ENCODE data around the gene NATD1. TPM values are rescaled to one million over a fixed set of nuclear protein-coding genes. Genes with fewer than 3 reads are reported as not detected.
A peak's percentile ranks its signal among the peaks of the same experiment; 100 is the strongest.

The NATD1 gene
- total and polyA plus RNA-seq, 10 of the 15 experiments (the other 5 are each of a cell fraction or from before 2014, with no cell fraction given) = 0.02 to 0.33 (median 0.15) TPM

GRCh38 chr17:21214015-21214776, 39.0 kb downstream of the NATD1 start, which contains the start of gene TMEM11 (continued):
- no peak for TF ChIP-seq CEBPB (IDR thresholded peaks at IDR 0.05; ENCODE audit: borderline replicate concordance in 1 of 2, low read depth in 2 of 2, low read length in 2 of 2)
- no peak for TF ChIP-seq PAX5 (IDR thresholded peaks at IDR 0.05; ENCODE audit: borderline replicate concordance, low read depth, low read length)
- 0 out of 2 replicates have a peak, but pooled peaks have one; percentile 47 for TF ChIP-seq POLR2AphosphoS2 (IDR thresholded peaks at IDR 0.05; ENCODE audit: low read depth, low read length)
- peak; percentile 35 for TF ChIP-seq SP1 (IDR thresholded peaks at IDR 0.05; ENCODE audit: low read depth, low read length)
- peak; percentile 59; the same call in 1 of the 2 replicates for TF ChIP-seq RCOR1 (conservative IDR thresholded peaks at IDR 0.05; ENCODE audit: low read depth, low read length)
- no peak for TF ChIP-seq CBX3 (IDR thresholded peaks at IDR 0.05; ENCODE audit: borderline replicate concordance, low read depth)

DNA sequence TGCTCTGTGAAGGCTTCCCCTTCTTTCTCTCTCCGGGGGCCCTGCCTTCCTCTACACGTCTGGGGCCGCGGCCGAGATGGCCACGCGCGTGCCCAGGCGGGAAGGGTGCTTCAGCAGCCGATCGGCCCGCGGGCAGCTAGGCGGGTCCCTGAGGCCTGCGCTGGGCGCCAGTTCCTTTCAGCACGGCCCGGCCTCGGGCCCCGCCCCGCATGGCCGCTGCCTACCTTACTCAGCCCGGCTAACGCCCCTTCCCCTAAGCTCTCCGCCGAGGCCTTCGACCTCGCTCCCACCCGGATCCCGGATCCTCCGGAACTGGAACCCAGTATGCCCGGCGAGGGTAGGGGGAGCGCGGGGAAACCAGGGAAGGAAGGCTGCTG, 39.6 kb downstream of the NATD1 start:
- peaks cover 9% of the 10 kb centered on the region; the same call in 1 of the 2 replicates for H3K4me1 ChIP-seq (ENCODE audit: control insufficient read depth, insufficient read depth, low read length)
- peak overlapping the region; percentile 78 for H2AFZ ChIP-seq (ENCODE audit: control insufficient read depth, low read depth, low read length)
- intact Hi-C loops (cut with micrococcal nuclease; ENCODE audit: unreplicated experiment) = loop anchor here (2.0 to 5.0 kb wide), 3 partner anchors 74 to 171 kb away; partner anchors contain the start of genes DHRS7B and USP22
- POLR2A ChIA-PET = interaction anchor here (0.5 to 1.2 kb wide), 2 partner anchors 13 to 73 kb away, joined by 3 to 4 read pairs; no protein-coding TSS in a partner anchor
- peaks cover 67% of the 10 kb centered on the region for H3K79me2 ChIP-seq (ENCODE audit: control insufficient read depth, insufficient read depth, low read length)
- H3K9ac ChIP-seq (ENCODE audit: control insufficient read depth, insufficient read depth, low read length) = peak overlapping the region; percentile 94
- FAIRE-seq (no peak), ATAC-seq (peak; percentile 23), DNase-seq (ENCODE audit: low read depth, low spot score) (no peak)
- H3K27ac ChIP-seq (ENCODE audit: control insufficient read depth, insufficient read depth) = peak overlapping the region; percentile 90
- no peaks in the 10 kb centered on the region for H3K9me3 ChIP-seq (replicated peaks; ENCODE audit: control insufficient read depth, insufficient read depth, low read length)
- CTCF ChIA-PET = interaction anchor here (0.9 to 2.2 kb wide), 6 partner anchors 67 to 170 kb away, joined by 3 to 13 read pairs (median 5); no protein-coding TSS in a partner anchor
- H3K27me3 ChIP-seq (replicated peaks in 1 of 2; ENCODE audit: control insufficient read depth in 2 of 2, insufficient read depth in 2 of 2, low read length in 1 of 2) = no peaks in the 10 kb centered on the region
- whole genome bisulfite sequencing (ENCODE audit: insufficient coverage, insufficient replicate concordance, low lambda C conversion rate, missing lambda C conversion rate) = under 1% methylated on average over 27 of the region's 35 CpGs
- peak overlapping the region; percentile 81 for H3K4me3 ChIP-seq
- no TSS peak for BruUV-seq (replicated peaks)
- SMC1A ChIA-PET (ENCODE audit: uncharacterized antibody, unreplicated experiment) = interaction anchor here (0.8 to 3.6 kb wide), 3 partner anchors 71 to 93 kb away, joined by 3 to 17 read pairs (median 3); no protein-coding TSS in a partner anchor
- RAD21 ChIA-PET (ENCODE audit: unreplicated experiment) = interaction anchor here (1.0 to 1.7 kb wide), 4 partner anchors 62 to 86 kb away, joined by 3 to 4 read pairs (median 4); no protein-coding TSS in a partner anchor
- TF ChIP-seq GATAD2B (conservative IDR thresholded peaks at IDR 0.05; ENCODE audit: low read depth) (peak; percentile 22; the same call in 1 of the 2 replicates), RBBP5 (conservative IDR thresholded peaks at IDR 0.05) (0 out of 2 replicates have a peak, but pooled peaks have one; percentile 62), CREB1 (IDR thresholded peaks at IDR 0.05; ENCODE audit: low read depth) (no peak), CHD1 (IDR thresholded peaks at IDR 0.05; ENCODE audit: low read depth, low read length) (0 out of 2 replicates have a peak, but pooled peaks have one; percentile 74), MXI1 (IDR thresholded peaks at IDR 0.05; ENCODE audit: low read depth, low read length) (peak; percentile 8; the same call in 1 of the 2 replicates), LARP7 (IDR thresholded peaks at IDR 0.05) (no peak), EED (IDR thresholded peaks at IDR 0.05; ENCODE audit: low read depth) (0 out of 2 replicates have a peak, but pooled peaks have one; percentile 27), NRF1 (conservative IDR thresholded peaks at IDR 0.05; ENCODE audit: low read depth, low read length) (no peak), PKNOX1 (IDR thresholded peaks at IDR 0.05) (no peak)
- TF ChIP-seq, protein P1, sequence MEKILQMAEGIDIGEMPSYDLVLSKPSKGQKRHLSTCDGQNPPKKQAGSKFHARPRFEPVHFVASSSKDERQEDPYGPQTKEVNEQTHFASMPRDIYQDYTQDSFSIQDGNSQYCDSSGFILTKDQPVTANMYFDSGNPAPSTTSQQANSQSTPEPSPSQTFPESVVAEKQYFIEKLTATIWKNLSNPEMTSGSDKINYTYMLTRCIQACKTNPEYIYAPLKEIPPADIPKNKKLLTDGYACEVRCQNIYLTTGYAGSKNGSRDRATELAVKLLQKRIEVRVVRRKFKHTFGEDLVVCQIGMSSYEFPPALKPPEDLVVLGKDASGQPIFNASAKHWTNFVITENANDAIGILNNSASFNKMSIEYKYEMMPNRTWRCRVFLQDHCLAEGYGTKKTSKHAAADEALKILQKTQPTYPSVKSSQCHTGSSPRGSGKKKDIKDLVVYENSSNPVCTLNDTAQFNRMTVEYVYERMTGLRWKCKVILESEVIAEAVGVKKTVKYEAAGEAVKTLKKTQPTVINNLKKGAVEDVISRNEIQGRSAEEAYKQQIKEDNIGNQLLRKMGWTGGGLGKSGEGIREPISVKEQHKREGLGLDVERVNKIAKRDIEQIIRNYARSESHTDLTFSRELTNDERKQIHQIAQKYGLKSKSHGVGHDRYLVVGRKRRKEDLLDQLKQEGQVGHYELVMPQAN (conservative IDR thresholded peaks at IDR 0.05) = peak; percentile 48; the same call in 1 of the 2 replicates
- H4K20me1 ChIP-seq (ENCODE audit: control insufficient read depth, insufficient read depth) = peaks cover 3% of the 10 kb centered on the region; the same call in 1 of the 2 replicates
- H3K4me2 ChIP-seq (ENCODE audit: control insufficient read depth, insufficient read depth) = no peak overlapping the region
- peaks cover 4 to 6% of the 10 kb centered on the region in 2 experiments; a peak in 3 of 4 replicates for H3K36me3 ChIP-seq (ENCODE audit: control insufficient read depth in 2 of 2, insufficient read depth in 2 of 2, low read length in 1 of 2)
- in situ Hi-C loops (cut with MboI) = loop anchor here (5.0 kb wide), 1 partner anchor 176 kb away; no protein-coding TSS in a partner anchor
